SJCRH30 (cell line): ENCODE measurements around the gene SUGCT. TPM values are rescaled to one million over a fixed set of nuclear protein-coding genes. Genes with fewer than 3 reads are reported as not detected.
"Not testable (repeated sequence)": the region's sequence is repeated elsewhere in the genome, so short reads cannot be mapped to it uniquely, and the experiment has no call there.

Experiments
- DNase-seq, 2 experiments: peaks; one replicate each; pipeline ENCODE4 v3.0.0-alpha.2; 2015 to 2020
- H3K27ac ChIP-seq: fragments of 250-450 bp; sonication (Bioruptor Pico); 2 replicates; pipeline ENCODE4 v1.5.1; 2020; ENCODE audit warnings: mild to moderate bottlenecking, moderate library complexity
- H3K27me3 ChIP-seq: fragments of 250-450 bp; sonication (Bioruptor Pico); 2 replicates; pipeline ENCODE4 v1.5.1; 2020; ENCODE audit warnings: mild to moderate bottlenecking, moderate library complexity
- H3K36me3 ChIP-seq: fragments of 250-450 bp; sonication (Bioruptor Pico); 2 replicates; pipeline ENCODE4 v1.5.1; 2020; ENCODE audit warnings: mild to moderate bottlenecking, moderate library complexity
- H3K4me1 ChIP-seq: fragments of 250-450 bp; sonication (Bioruptor Pico); 2 replicates; pipeline ENCODE4 v1.5.1; 2020; ENCODE audit warnings: mild to moderate bottlenecking, moderate library complexity
- H3K4me3 ChIP-seq: fragments of 250-450 bp; sonication (Bioruptor Pico); 2 replicates; pipeline ENCODE4 v1.5.1; 2020; ENCODE audit warnings: mild to moderate bottlenecking, moderate library complexity
- H3K9me3 ChIP-seq: fragments of 250-450 bp; sonication (Bioruptor Pico); replicated peaks from 2 replicates; pipeline ENCODE4 v1.5.1; 2020; ENCODE audit warnings: mild to moderate bottlenecking, moderate library complexity
- total RNA-seq: library from RNA; depleted of rRNA; stranded (reverse); fragments of >200 nt; shearing (Covaris generic); gene quantifications from 2 replicates; pipeline ENCODE4 v1.2.3, GENCODE V29; 2014

Gene SUGCT
- total RNA-seq, 1 experiment from 2014 or later, result 4.8 TPM

- Histone ChIP-seq H3K36me3 (no peaks in the 10 kb centered on the region), H3K4me3 (no peak overlapping the region), H3K27me3 (no peaks in the 10 kb centered on the region), H3K4me1 (no peaks in the 10 kb centered on the region), H3K27ac (no peak overlapping the region), H3K9me3 (no peaks in the 10 kb centered on the region)
- DNase-seq, result no peak
These were observed 99.9 kb downstream of the SUGCT start for GRCh38 chr7:40234666-40235065.

- H3K27me3 ChIP-seq, result no peaks in the 10 kb centered on the region
- no peak for DNase-seq
- H3K36me3 ChIP-seq, result no peaks in the 10 kb centered on the region
- H3K4me1 ChIP-seq, result no peaks in the 10 kb centered on the region
- no peaks in the 10 kb centered on the region for H3K9me3 ChIP-seq
- no peak overlapping the region for H3K27ac ChIP-seq
- no peak overlapping the region for H3K4me3 ChIP-seq
These were observed 102.9 kb downstream of the SUGCT start for GRCh38 chr7:40237731-40238130.

- no peaks in the 10 kb centered on the region for H3K36me3 ChIP-seq
- no peak overlapping the region for H3K27ac ChIP-seq
- H3K4me1 ChIP-seq, result no peaks in the 10 kb centered on the region
- no peak overlapping the region for H3K4me3 ChIP-seq
- H3K27me3 ChIP-seq, result no peaks in the 10 kb centered on the region
- DNase-seq, result no peak
- no peaks in the 10 kb centered on the region for H3K9me3 ChIP-seq
These were observed 105.0 kb downstream of the SUGCT start for GRCh38 chr7:40239755-40240303.

- Histone ChIP-seq H3K27me3 (no peaks in the 10 kb centered on the region), H3K27ac (no peak overlapping the region), H3K4me3 (no peak overlapping the region), H3K4me1 (no peaks in the 10 kb centered on the region), H3K9me3 (no peaks in the 10 kb centered on the region), H3K36me3 (no peaks in the 10 kb centered on the region)
- DNase-seq, result no peak
These were observed 108.3 kb downstream of the SUGCT start for GRCh38 chr7:40243076-40243475.

- H3K4me1 ChIP-seq, result no peaks in the 10 kb centered on the region
- H3K9me3 ChIP-seq, result no peaks in the 10 kb centered on the region
- H3K36me3 ChIP-seq, result no peaks in the 10 kb centered on the region
- H3K4me3 ChIP-seq, result no peak overlapping the region
- no peaks in the 10 kb centered on the region for H3K27me3 ChIP-seq
- H3K27ac ChIP-seq, result no peak overlapping the region
- DNase-seq, result no peak
These were observed 109.4 kb downstream of the SUGCT start for GRCh38 chr7:40244226-40244625.

GRCh38 chr7:40248681-40249080 is 113.9 kb downstream of the SUGCT start:
- Histone ChIP-seq H3K4me1 (no peaks in the 10 kb centered on the region), H3K4me3 (no peak overlapping the region), H3K27ac (no peak overlapping the region), H3K36me3 (no peaks in the 10 kb centered on the region), H3K9me3 (no peaks in the 10 kb centered on the region), H3K27me3 (no peaks in the 10 kb centered on the region)
- no peak for DNase-seq

- not testable (repeated sequence) for DNase-seq, H3K4me3 ChIP-seq, H3K27me3 ChIP-seq, H3K9me3 ChIP-seq, H3K36me3 ChIP-seq, H3K27ac ChIP-seq, H3K4me1 ChIP-seq
These were observed 118.6 kb downstream of the SUGCT start for GRCh38 chr7:40253444-40253843.

- Histone ChIP-seq H3K36me3 (no peaks in the 10 kb centered on the region), H3K4me3 (no peak overlapping the region), H3K27me3 (no peaks in the 10 kb centered on the region; the same call in 1 of the 2 replicates), H3K4me1 (no peaks in the 10 kb centered on the region), H3K27ac (no peak overlapping the region), H3K9me3 (no peaks in the 10 kb centered on the region)
- no peak for DNase-seq
These were observed 129.1 kb downstream of the SUGCT start for GRCh38 chr7:40263752-40264390.

- H3K27me3 ChIP-seq, result no peaks in the 10 kb centered on the region; the same call in 1 of the 2 replicates
- H3K36me3 ChIP-seq, result no peaks in the 10 kb centered on the region
- no peaks in the 10 kb centered on the region for H3K4me1 ChIP-seq
- DNase-seq, result no peak
- no peaks in the 10 kb centered on the region for H3K9me3 ChIP-seq
- H3K4me3 ChIP-seq, result no peak overlapping the region
- H3K27ac ChIP-seq, result no peak overlapping the region
These were observed 132.8 kb downstream of the SUGCT start for GRCh38 chr7:40267583-40267982.

- not testable (repeated sequence) for H3K9me3 ChIP-seq, H3K4me3 ChIP-seq, DNase-seq, H3K27me3 ChIP-seq, H3K36me3 ChIP-seq, H3K27ac ChIP-seq, H3K4me1 ChIP-seq
These were observed 134.0 kb downstream of the SUGCT start for GRCh38 chr7:40268810-40269209.

GRCh38 chr7:40276061-40276460 is 141.3 kb downstream of the SUGCT start:
- no peaks in the 10 kb centered on the region for H3K36me3 ChIP-seq
- no peak overlapping the region for H3K27ac ChIP-seq
- H3K27me3 ChIP-seq, result no peaks in the 10 kb centered on the region
- no peaks in the 10 kb centered on the region for H3K9me3 ChIP-seq
- no peaks in the 10 kb centered on the region for H3K4me1 ChIP-seq
- H3K4me3 ChIP-seq, result no peak overlapping the region
- no peak for DNase-seq

GRCh38 chr7:40279991-40280390 is 145.2 kb downstream of the SUGCT start:
- Histone ChIP-seq H3K4me3 (no peak overlapping the region), H3K36me3 (no peaks in the 10 kb centered on the region), H3K4me1 (no peaks in the 10 kb centered on the region), H3K9me3 (no peaks in the 10 kb centered on the region), H3K27ac (no peak overlapping the region), H3K27me3 (no peaks in the 10 kb centered on the region)
- DNase-seq, result no peak

- Histone ChIP-seq H3K4me3 (no peak overlapping the region), H3K27ac (no peak overlapping the region), H3K4me1 (no peaks in the 10 kb centered on the region), H3K36me3 (no peaks in the 10 kb centered on the region), H3K9me3 (no peaks in the 10 kb centered on the region), H3K27me3 (no peaks in the 10 kb centered on the region)
- DNase-seq, result no peak
These were observed 148.1 kb downstream of the SUGCT start for GRCh38 chr7:40282858-40283257.

- Histone ChIP-seq H3K4me1 (no peaks in the 10 kb centered on the region), H3K9me3 (no peaks in the 10 kb centered on the region), H3K36me3 (no peaks in the 10 kb centered on the region), H3K27me3 (no peaks in the 10 kb centered on the region), H3K27ac (no peak overlapping the region), H3K4me3 (no peak overlapping the region)
- no peak for DNase-seq
These were observed 148.6 kb downstream of the SUGCT start for GRCh38 chr7:40283391-40283790.

GRCh38 chr7:40288827-40289226 is 154.0 kb downstream of the SUGCT start:
- Histone ChIP-seq H3K9me3 (no peaks in the 10 kb centered on the region), H3K27me3 (no peaks in the 10 kb centered on the region), H3K27ac (no peak overlapping the region), H3K4me1 (no peaks in the 10 kb centered on the region), H3K4me3 (no peak overlapping the region), H3K36me3 (no peaks in the 10 kb centered on the region)
- DNase-seq, result no peak

- no peaks in the 10 kb centered on the region for H3K27me3 ChIP-seq
- H3K4me3 ChIP-seq, result no peak overlapping the region
- H3K4me1 ChIP-seq, result peaks cover 19% of the 10 kb centered on the region
- no peak overlapping the region for H3K27ac ChIP-seq
- no peak for DNase-seq
- no peaks in the 10 kb centered on the region for H3K9me3 ChIP-seq
- H3K36me3 ChIP-seq, result no peaks in the 10 kb centered on the region
These were observed 163.0 kb downstream of the SUGCT start for GRCh38 chr7:40297741-40298311.
